IPS-NIHi7 (cell line): ENCODE data around the gene C17orf50.

Experiments
- DNase-seq: peaks from one replicate; pipeline ENCODE4 v3.0.0; 2012; ENCODE audit warnings: mixed read lengths; ENCODE audit errors: extremely low spot score

The C17orf50 gene

DNA sequence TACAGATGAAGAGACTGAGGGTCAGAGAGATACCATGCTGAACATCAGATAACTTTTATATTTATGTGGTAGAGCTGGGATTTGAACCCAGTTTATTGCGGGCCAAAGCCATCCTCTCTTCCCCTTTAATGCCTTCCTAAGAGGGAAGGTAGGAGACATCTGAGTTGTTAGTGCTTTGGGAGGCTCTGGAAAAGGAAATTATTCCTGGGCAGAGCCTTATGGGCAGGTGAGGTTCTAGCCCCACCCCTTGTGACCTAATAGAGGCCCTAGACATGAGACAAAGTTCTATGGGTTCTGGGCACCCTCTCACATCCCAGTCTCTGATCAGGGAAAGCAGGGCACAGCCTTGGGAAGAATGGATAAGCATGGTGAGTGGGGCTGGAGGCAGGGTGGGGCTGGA lies at the start of gene C17orf50:
C17orf50 (plus strand) TSS at position 301 of the 400 bp plus-strand sequence; CDS start at position 356, 55 bp downstream.
- DNase-seq: no peak

- DNase-seq: no peak
These were observed 49.7 kb upstream of the C17orf50 start for GRCh38 chr17:35710950-35711349.

DNA sequence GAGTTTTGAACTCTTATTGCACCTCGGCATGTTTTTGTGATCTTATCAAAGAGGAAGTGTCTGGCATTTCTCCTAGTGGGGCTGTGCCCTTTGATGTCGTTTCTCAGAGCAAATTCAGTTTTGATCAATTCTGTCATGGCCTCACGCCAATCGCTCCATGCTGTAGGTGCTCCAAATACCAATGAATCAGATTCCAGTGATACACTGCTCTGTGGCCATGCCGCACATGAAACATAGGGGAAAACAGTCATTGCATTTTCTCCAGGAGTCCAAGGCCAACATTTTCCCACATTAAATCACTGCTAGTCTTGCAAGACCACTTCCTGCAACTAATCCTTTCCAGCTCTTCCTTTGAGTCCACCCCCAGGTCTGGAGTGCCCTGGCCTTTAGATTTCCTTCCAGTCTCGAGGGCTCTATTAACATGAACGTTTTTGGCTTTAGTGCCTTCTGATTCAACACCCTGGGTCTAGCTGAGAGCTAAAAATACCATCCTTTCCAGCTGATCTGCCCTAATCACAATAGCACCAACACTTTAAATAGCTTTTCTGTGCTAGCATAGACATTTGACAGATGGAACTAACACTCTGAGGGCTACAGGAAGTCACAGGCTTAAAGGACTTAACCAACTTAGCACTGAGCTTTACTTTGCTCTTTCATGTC lies 47.5 kb upstream of the C17orf50 start:
- DNase-seq: no peak

DNA sequence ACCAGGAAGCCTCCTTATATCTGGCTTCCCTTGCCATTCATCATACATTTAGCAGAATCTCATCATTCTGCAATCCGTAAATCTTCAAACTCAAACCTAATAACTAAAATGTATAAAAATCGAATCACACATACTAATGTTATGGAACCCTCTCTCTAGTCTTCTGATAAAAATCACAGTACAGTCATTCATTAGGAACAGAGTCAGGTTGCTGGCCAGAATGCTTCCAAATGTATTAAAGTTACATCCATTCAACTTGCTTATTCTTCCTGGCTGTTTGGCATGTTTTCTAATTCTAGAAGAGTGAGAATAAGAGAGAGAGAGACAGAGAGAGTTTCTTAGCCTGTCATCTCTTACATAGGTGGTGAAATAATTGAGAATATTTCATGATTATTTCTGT lies 45.7 kb upstream of the C17orf50 start:
- no peak for DNase-seq

DNA sequence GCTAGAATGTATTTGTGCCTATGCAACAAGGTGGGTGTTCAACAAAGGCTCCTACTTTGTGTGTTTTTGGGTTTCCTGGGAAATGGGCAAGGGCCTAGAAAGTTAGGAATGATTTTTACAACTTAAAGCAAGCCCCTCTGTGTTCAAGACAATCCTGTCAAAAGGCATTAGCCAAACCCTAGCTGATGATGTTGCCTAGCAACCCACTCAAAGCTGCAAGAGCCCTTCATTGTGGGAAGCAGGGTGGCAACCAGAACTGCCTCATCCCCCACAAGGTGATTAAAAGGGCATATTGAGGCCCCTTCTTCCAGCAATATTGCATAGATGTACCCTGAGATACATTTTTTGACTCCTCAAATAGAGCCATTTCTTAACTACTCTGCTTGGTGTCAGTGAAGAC lies 45.3 kb upstream of the C17orf50 start:
- DNase-seq: no peak

DNA sequence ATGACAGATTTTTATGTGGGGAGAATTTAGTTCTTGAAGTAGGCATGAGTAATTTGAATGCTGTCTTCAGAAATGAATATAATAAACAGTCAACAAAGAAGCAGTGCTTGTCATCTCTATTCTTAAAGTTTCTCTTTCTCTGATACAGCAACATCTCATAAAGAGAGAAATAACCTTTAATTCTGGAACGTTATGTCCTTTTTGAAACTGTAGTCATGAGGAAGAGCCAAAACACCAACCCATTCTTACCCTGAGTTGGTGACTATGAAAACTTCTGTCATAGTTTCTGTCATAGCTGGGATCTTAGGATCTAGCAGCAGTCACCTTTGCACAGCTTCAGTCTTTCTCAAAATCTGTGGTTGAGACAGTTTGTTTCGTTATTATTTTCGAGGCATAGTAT lies 44.5 kb upstream of the C17orf50 start:
- no peak for DNase-seq

GRCh38 chr17:35716897-35717465 lies 43.7 kb upstream of the C17orf50 start:
- no peak for DNase-seq

GRCh38 chr17:35717475-35717874 lies 43.2 kb upstream of the C17orf50 start:
- DNase-seq: no peak

DNA sequence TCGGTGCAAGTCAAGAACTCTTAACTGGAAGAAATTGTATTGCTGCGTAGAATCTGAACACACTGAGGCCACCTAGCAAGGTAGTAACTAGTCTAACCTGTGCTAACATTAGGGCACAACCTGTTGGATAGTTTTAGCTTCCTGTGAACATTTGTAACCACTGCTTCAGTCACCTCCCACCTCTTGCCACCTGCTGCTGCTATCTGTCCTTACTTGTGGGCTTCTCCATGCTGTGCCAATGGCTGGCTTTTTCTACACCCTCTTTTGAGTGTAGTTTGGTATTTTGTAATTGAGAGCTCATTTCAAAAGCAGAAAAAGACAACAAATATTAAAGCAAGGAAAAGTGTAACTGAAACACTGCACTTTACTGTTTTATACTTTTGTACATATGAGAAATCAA lies 37.0 kb upstream of the C17orf50 start:
- DNase-seq: no peak

- no peak for DNase-seq
These were observed 35.6 kb upstream of the C17orf50 start for GRCh38 chr17:35725058-35725457.

GRCh38 chr17:35725802-35726126 lies 34.9 kb upstream of the C17orf50 start:
- DNase-seq: no peak

DNA sequence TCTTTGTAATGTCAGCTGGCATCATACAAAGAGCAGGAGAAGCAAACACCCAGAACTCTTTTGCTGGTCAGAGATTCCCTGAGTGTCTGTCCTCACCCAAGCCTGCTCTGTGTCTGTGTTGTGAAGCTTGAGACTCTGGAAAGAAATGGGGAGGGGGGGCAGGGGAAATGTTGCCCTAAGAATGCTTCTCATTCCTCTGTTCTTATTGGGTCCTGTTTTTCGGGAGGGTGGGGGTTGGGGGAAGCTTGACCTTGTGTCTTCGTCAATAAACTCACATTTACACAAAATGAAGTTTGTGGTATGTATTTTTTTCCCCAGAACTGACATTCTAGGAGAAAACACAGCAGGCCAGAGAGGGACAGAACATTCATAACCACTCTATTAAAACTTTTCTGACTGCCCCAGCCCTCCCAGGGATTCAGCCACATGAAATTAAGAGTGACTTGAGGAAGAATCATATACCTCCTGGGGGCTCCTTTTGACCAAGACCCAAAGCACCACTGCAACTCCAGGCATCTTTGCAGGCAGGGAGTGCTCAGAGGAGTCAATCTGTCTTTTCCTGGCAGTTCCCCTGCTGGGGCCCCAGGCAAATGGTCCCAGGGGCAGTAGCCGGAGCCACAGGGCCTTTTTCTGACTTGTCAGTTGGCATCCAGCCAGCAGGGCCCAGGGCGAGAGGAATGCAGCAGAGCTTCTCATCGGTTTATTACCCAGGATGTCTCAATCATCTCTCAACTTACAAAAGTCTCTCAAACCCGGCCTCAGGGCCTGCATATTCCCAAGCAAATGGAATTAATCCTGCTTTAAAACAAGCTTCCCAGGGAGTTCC lies 34.3 kb upstream of the C17orf50 start:
- DNase-seq: no peak

DNA sequence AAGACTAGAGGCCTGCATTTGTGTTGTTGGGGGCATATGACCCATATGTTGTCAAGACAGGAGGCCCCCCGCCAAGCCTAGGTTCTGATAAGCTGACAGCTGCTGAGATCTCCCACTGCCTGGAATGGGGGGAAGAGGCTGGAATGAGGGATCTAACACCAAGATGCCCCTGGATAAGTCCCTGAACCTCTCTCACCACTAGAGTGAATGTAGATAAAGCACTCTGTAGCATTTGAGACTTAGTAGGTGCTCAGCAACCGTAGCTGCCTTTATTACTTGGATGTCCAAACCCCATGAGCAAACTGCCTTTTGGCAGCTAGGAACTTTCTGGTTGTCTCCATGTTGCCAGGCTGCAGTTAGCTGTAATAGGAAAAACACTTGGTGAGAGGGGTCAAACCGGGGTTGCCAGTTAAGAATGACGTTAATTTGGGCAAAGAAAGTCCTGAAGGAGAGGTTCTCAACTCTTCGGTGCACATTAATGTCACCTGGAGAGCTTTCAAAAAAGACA lies 33.7 kb upstream of the C17orf50 start:
- DNase-seq: no peak

- DNase-seq: no peak
These were observed 33.1 kb upstream of the C17orf50 start for GRCh38 chr17:35727635-35728034.

GRCh38 chr17:35728551-35728950 lies 32.1 kb upstream of the C17orf50 start:
- DNase-seq: no peak

DNA sequence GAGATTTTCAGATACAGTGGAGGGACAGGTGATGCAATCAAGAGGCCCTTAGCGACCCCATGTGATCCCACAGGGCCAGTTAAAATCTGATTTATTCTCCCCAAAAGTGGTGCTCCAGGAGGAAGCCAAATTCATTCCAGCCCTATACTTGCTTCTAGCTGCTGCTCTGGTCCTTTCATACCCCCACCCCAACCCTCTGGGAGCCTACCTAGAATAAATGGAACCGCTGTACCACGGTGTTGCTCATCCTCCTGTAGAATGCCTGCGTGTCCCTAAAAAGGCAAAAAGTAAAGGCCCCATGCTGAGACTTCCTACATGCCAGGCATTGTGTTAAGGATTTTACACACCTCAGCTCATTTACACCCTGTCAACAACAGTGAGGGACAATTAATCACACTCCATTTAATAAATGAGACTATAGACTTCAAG lies 31.3 kb upstream of the C17orf50 start:
- DNase-seq: no peak

- DNase-seq: no peak
These were observed 30.2 kb upstream of the C17orf50 start for GRCh38 chr17:35730400-35731005.

- peak; percentile 87 for DNase-seq
These were observed 29.3 kb upstream of the C17orf50 start, which contains the start of gene RASL10B for GRCh38 chr17:35731239-35731916. Gene RASL10B (plus strand): TSS chr17:35731639. CDS start chr17:35735185, 3,546 bp downstream.

GRCh38 chr17:35731917-35732805 lies 28.5 kb upstream of the C17orf50 start:
- DNase-seq: no peak

DNA sequence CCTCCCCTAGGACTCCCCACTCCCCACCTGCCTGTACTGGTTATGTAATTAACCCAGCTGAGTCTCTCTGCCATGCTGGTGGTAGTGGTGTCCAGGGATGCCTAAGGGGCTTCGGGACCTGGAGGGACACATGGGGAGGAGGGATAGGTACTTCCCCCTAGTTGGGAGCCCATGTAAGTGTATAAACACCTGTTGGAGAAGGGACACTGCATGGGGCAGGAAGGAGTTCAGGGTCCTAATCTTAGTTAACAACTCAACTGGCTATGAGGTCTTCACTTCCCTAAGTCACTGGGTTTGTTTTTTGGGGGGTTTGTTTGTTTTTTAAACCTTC lies 27.9 kb upstream of the C17orf50 start:
- no peak for DNase-seq

- DNase-seq: no peak
These were observed 27.3 kb upstream of the C17orf50 start for GRCh38 chr17:35733366-35733765.
